Measurements from ENCODE around the gene LAMA2.

GRCh38 chr6:129314575-129314974 is 431.6 kb downstream of the LAMA2 start:
- no peak for TF ChIP-seq CTCF (IDR thresholded peaks at IDR 0.05; ENCODE audit: low read depth, low read length)
- no peak for TF ChIP-seq EZH2phosphoT487 (IDR thresholded peaks at IDR 0.05; ENCODE audit: low read depth)
